SK-N-SH (cell line): ENCODE data around the gene NAA40. TPM values are rescaled to one million over a fixed set of nuclear protein-coding genes. Genes with fewer than 3 reads are reported as not detected.

Source experiments
- CTCF ChIA-PET: fragments of 300-600, 350-600 bp; formaldehyde crosslinking; extraction: SDS; loops from one replicate; lab custom pipeline; 2021; lab: Yijun Ruan, JAX
- POLR2A ChIA-PET: fragments of 350-600 bp; sonication (Branson Sonifier 250); formaldehyde crosslinking; extraction: SDS; loops from one replicate; lab custom pipeline; 2020; ENCODE audit warnings: antibody characterized with exemption, inconsistent platforms; lab: Yijun Ruan, JAX
- DNase-seq: peaks from one replicate; pipeline ENCODE4 v3.0.0; 2012
- H2AFZ ChIP-seq: fragments of 200-600 bp; sonication (generic); 2 replicates; pipeline ENCODE4 v1.8.1; 2016; ENCODE audit warnings: antibody characterized with exemption, mild to moderate bottlenecking, low read depth
- H3F3A ChIP-seq: fragments of 200-600 bp; sonication (generic); replicated peaks from 2 replicates; pipeline ENCODE3; 2016; ENCODE audit warnings: antibody characterized with exemption, mild to moderate bottlenecking; ENCODE audit not compliant: insufficient read depth
- H3K27ac ChIP-seq, 2 experiments: fragments of 200-500 bp in 1 of 2; fragments of 200-600 bp in 1 of 2; sonication (Bioruptor generic) in 1 of 2; sonication (generic), shearing (Covaris generic) in 1 of 2; 2 replicates each; pipeline versions ENCODE4 v1.5.1 to v1.6.1; 2014 to 2016; ENCODE audit warnings: low read depth in 2 of 2, inconsistent platforms in 1 of 2, low read length in 1 of 2, mild to moderate bottlenecking in 1 of 2, mixed read lengths in 1 of 2
- H3K27me3 ChIP-seq: fragments of 200-600 bp; sonication (generic), shearing (Covaris generic); 2 replicates; pipeline ENCODE4 v1.6.1; 2016; ENCODE audit warnings: mixed run types; ENCODE audit not compliant: insufficient read depth
- H3K36me3 ChIP-seq, 2 experiments: fragments of 200-500 bp in 1 of 2; fragments of 200-600 bp in 1 of 2; sonication (Bioruptor generic) in 1 of 2; sonication (generic) in 1 of 2; replicated peaks in 1 of 2; 2 replicates each; pipeline versions ENCODE3 to v1.5.1; 2014 to 2016; ENCODE audit warnings: low read length in 1 of 2, mild to moderate bottlenecking in 1 of 2; ENCODE audit not compliant: insufficient read depth in 2 of 2, control insufficient read depth in 1 of 2
- H3K4me1 ChIP-seq, 2 experiments: fragments of 200-500 bp in 1 of 2; fragments of 200-600 bp in 1 of 2; sonication (Bioruptor generic) in 1 of 2; sonication (generic), shearing (Covaris generic) in 1 of 2; 2 replicates each; pipeline versions ENCODE4 v1.5.1 to v1.6.1; 2014 to 2016; ENCODE audit warnings: low read depth in 1 of 2, low read length in 1 of 2, mixed run types in 1 of 2; ENCODE audit not compliant: insufficient read depth in 2 of 2, control insufficient read depth in 1 of 2
- H3K4me2 ChIP-seq: fragments of 200-600 bp; sonication (generic), shearing (Covaris generic); 2 replicates; pipeline ENCODE4 v1.6.1; 2017; ENCODE audit warnings: mixed run types
- H3K4me3 ChIP-seq, 2 experiments: fragments of 200-500 bp in 1 of 2; fragments of 200-600 bp in 1 of 2; sonication (Bioruptor generic) in 1 of 2; sonication (generic), shearing (Covaris generic) in 1 of 2; 2 replicates each; pipeline versions ENCODE4 v1.5.1 to v1.8.1; 2014 to 2016; ENCODE audit warnings: low read depth in 2 of 2, inconsistent platforms in 1 of 2, low read length in 1 of 2, mild to moderate bottlenecking in 1 of 2, mixed read lengths in 1 of 2, moderate library complexity in 1 of 2
- H3K79me2 ChIP-seq: fragments of 200-600 bp; sonication (generic); 2 replicates; pipeline ENCODE4 v1.8.1; 2017; ENCODE audit warnings: mild to moderate bottlenecking; ENCODE audit not compliant: insufficient read depth
- H3K9ac ChIP-seq: fragments of 200-600 bp; sonication (generic); 2 replicates; pipeline ENCODE4 v1.6.1; 2017; ENCODE audit warnings: mixed run types
- H3K9me2 ChIP-seq: fragments of 200-600 bp; sonication (generic); 2 replicates; pipeline ENCODE4 v1.6.1; 2017; ENCODE audit warnings: mixed run types
- H3K9me3 ChIP-seq: fragments of 200-600 bp; sonication (generic); 2 replicates; pipeline ENCODE4 v1.6.1; 2017; ENCODE audit warnings: mixed run types, mild to moderate bottlenecking, moderate library complexity
- H4K20me1 ChIP-seq: fragments of 200-600 bp; sonication (generic); 2 replicates; pipeline ENCODE4 v1.6.1; 2017; ENCODE audit warnings: mild to moderate bottlenecking, mixed run types; ENCODE audit not compliant: insufficient read depth
- ELF1 ChIP-seq: IDR thresholded peaks from 2 replicates; pipeline ENCODE4 v1.4.0; 2012
- EP300 ChIP-seq, 2 experiments: IDR thresholded peaks; 2 replicates each; pipeline versions ENCODE4 v1.4.0 to v1.6.1; 2012; ENCODE audit warnings: borderline replicate concordance in 1 of 2, low read depth in 1 of 2, low read length in 1 of 2
- EZH2phosphoT487 ChIP-seq: fragments of 200-600 bp; sonication (generic); IDR thresholded peaks from 2 replicates; pipeline ENCODE4 v1.6.1; 2017; ENCODE audit warnings: low read depth, mixed run types, mild to moderate bottlenecking, antibody characterized with exemption, moderate library complexity, borderline replicate concordance
- FOSL2 ChIP-seq: IDR thresholded peaks from 2 replicates; pipeline ENCODE4 v1.4.0; 2012; ENCODE audit warnings: low read depth, mild to moderate bottlenecking, moderate library complexity, borderline replicate concordance
- FOXM1 ChIP-seq: IDR thresholded peaks from 2 replicates; pipeline ENCODE4 v1.4.0; 2012; ENCODE audit warnings: low read depth, mild to moderate bottlenecking
- GABPA ChIP-seq: IDR thresholded peaks from 2 replicates; pipeline ENCODE4 v1.4.0; 2012; ENCODE audit warnings: low read depth, mild to moderate bottlenecking
- GATA2 ChIP-seq: sonication (generic); formaldehyde crosslinking; IDR thresholded peaks from 2 replicates; pipeline ENCODE4 v1.5.0; 2020; ENCODE audit warnings: mild to moderate bottlenecking, missing genetic modification reagents
- IRF3 ChIP-seq: fragments of 150-350 bp; IDR thresholded peaks from 2 replicates; pipeline ENCODE4 v1.6.1; 2016; ENCODE audit warnings: mild to moderate bottlenecking, low read depth, low read length
- MAX ChIP-seq: IDR thresholded peaks from 2 replicates; pipeline ENCODE4 v1.4.0; 2012; ENCODE audit warnings: low read depth
- MXI1 ChIP-seq: IDR thresholded peaks from 2 replicates; pipeline ENCODE4 v1.6.1; 2012; ENCODE audit warnings: mild to moderate bottlenecking, low read depth, low read length, improper control_type of control experiment
- NFIC ChIP-seq: IDR thresholded peaks from 2 replicates; pipeline ENCODE4 v1.4.0; 2012; ENCODE audit warnings: borderline replicate concordance
- RAD21 ChIP-seq: IDR thresholded peaks from 2 replicates; pipeline ENCODE4 v1.6.1; 2012; ENCODE audit warnings: mild to moderate bottlenecking, low read length
- RCOR1 ChIP-seq: fragments of 150-350 bp; IDR thresholded peaks from 2 replicates; pipeline ENCODE4 v1.6.1; 2017; ENCODE audit warnings: antibody characterized with exemption, low read length
- RFX5 ChIP-seq: IDR thresholded peaks from 2 replicates; pipeline ENCODE4 v1.6.1; 2012; ENCODE audit warnings: mild to moderate bottlenecking, improper control_type of control experiment, low read length
- RXRA ChIP-seq: IDR thresholded peaks from 2 replicates; pipeline ENCODE4 v1.4.0; 2012; ENCODE audit warnings: low read depth, mild to moderate bottlenecking, borderline replicate concordance
- TCF12 ChIP-seq: IDR thresholded peaks from 2 replicates; pipeline ENCODE4 v1.4.0; 2012
- TEAD4 ChIP-seq: IDR thresholded peaks from 2 replicates; pipeline ENCODE4 v1.4.0; 2012; ENCODE audit warnings: mild to moderate bottlenecking, borderline replicate concordance; ENCODE audit not compliant: insufficient read depth
- YY1 ChIP-seq: IDR thresholded peaks from 2 replicates; pipeline ENCODE4 v1.4.0; 2012; ENCODE audit warnings: low read depth, mild to moderate bottlenecking
- ZBTB33 ChIP-seq: IDR thresholded peaks from 2 replicates; pipeline ENCODE4 v1.4.0; 2012; ENCODE audit warnings: low read depth, borderline replicate concordance
- WGBS: methylation state at CpG from one replicate; pipeline ENCODE4 v1.1.6; 2017; ENCODE audit warnings: low lambda C conversion rate; 5-methylcytosine and 5-hydroxymethylcytosine counted together
- polyA plus RNA-seq, 3 experiments: library from polyadenylated mRNA; depleted of rRNA; stranded (reverse); fragments of >200 nt; gene quantifications; 2 replicates each; pipeline ENCODE4 v1.2.3, GENCODE V29; 2012

Gene NAA40
- polyA plus RNA-seq, 1 of the 3 experiments (the other 2 are of a cell fraction) = 33.0 TPM

GRCh38 chr11:63993100-63993499 lies 54.3 kb downstream of the NAA40 start:
- Histone ChIP-seq H4K20me1 (peaks cover 23% of the 10 kb centered on the region), H3K36me3 (peaks cover 25 to 41% of the 10 kb centered on the region in 2 experiments), H2AFZ (no peak overlapping the region), H3K4me2 (no peak overlapping the region), H3K9ac (no peak overlapping the region), H3K27ac (no peak overlapping the region), H3K4me1 (no peaks in the 10 kb centered on the region; a peak in 1 of 4 replicates), H3K79me2 (peaks cover 42% of the 10 kb centered on the region), H3F3A (no peaks in the 10 kb centered on the region), H3K27me3 (no peaks in the 10 kb centered on the region), H3K9me2 (no peaks in the 10 kb centered on the region), H3K4me3 (no peak overlapping the region), H3K9me3 (no peaks in the 10 kb centered on the region)
- ChIA-PET CTCF (no interaction called here), POLR2A (no interaction called here)
- WGBS = 82% methylated on average over 5 of the region's 5 CpGs
- TF ChIP-seq EZH2phosphoT487 = no peak
- TF ChIP-seq RXRA = no peak
- no peak for TF ChIP-seq GABPA
- no peak for TF ChIP-seq IRF3
- no peak for TF ChIP-seq TEAD4
- no peak for TF ChIP-seq FOSL2
- no peak for TF ChIP-seq MAX
- no peak for TF ChIP-seq YY1
- TF ChIP-seq NFIC = no peak
- no peak for TF ChIP-seq RAD21
- no peak for TF ChIP-seq EP300 (IDR thresholded peaks at IDR 0.05; ENCODE audit: borderline replicate concordance in 1 of 2, low read depth in 1 of 2, low read length in 1 of 2)
- no peak for TF ChIP-seq TCF12
- no peak for TF ChIP-seq GATA2 (CRISPR knock-in tag)
- no peak for TF ChIP-seq ELF1
- TF ChIP-seq MXI1 = no peak
- no peak for TF ChIP-seq RCOR1
- TF ChIP-seq FOXM1 = no peak
- no peak for TF ChIP-seq RFX5
- TF ChIP-seq ZBTB33 = no peak
- DNase-seq = no peak
